IMR-90 (cell line): ENCODE results near the gene RAD21L1. TPM values are rescaled to one million over a fixed set of nuclear protein-coding genes. Genes with fewer than 3 reads are reported as not detected.
"Not testable (repeated sequence)": the region's sequence is repeated elsewhere in the genome, so short reads cannot be mapped to it uniquely, and the experiment has no call there.

Experiments
- ATAC-seq: fragments of 200-7000 bp; cut with Tn5 transposase; 2 replicates; pipeline ENCODE4 v1.9.1; 2020; ENCODE audit warnings: low read depth, mild to moderate bottlenecking, moderate library complexity
- BruUV-seq: library from RNA; stranded (reverse); fragments of 400-500 nt; replicated peaks from 2 replicates; lab custom pipeline; 2021; lab: Mats Ljungman, UMichigan
- CTCF ChIA-PET: fragments of 300-600 bp; formaldehyde crosslinking; extraction: SDS; loops from one replicate; lab custom pipeline; 2021; ENCODE audit warnings: antibody characterized with exemption; lab: Yijun Ruan, JAX
- POLR2A ChIA-PET: fragments of 300-600 bp; sonication (Branson Sonifier 250); formaldehyde crosslinking; loops from one replicate; lab custom pipeline; 2022; ENCODE audit warnings: antibody characterized with exemption; ENCODE audit not compliant: unreplicated experiment; lab: Charles Lee
- DNase-seq: peaks from one replicate; pipeline ENCODE4 v3.0.0; 2013
- H2AFZ ChIP-seq: replicated peaks from 2 replicates; pipeline ENCODE3; 2013; ENCODE audit warnings: low read length, mild to moderate bottlenecking; ENCODE audit not compliant: poor library complexity
- H2AK5ac ChIP-seq: 2 replicates; pipeline ENCODE4 v1.6.1; 2013; ENCODE audit warnings: low read depth, low read length, inconsistent platforms
- H2AK9ac ChIP-seq: replicated peaks from 2 replicates; pipeline ENCODE3; 2013; ENCODE audit warnings: mild to moderate bottlenecking, low read depth, low read length, moderate library complexity; ENCODE audit not compliant: poor library complexity
- H2BK120ac ChIP-seq: 2 replicates; pipeline ENCODE4 v1.6.1; 2013; ENCODE audit warnings: low read depth, low read length, inconsistent platforms
- H2BK15ac ChIP-seq: 3 replicates; pipeline ENCODE4 v1.6.1; 2013; ENCODE audit warnings: low read depth, low read length, inconsistent platforms
- H2BK20ac ChIP-seq: 2 replicates; pipeline ENCODE4 v1.6.1; 2013; ENCODE audit warnings: low read depth, mild to moderate bottlenecking, inconsistent platforms, low read length, moderate library complexity
- H2BK5ac ChIP-seq: 2 replicates; pipeline ENCODE4 v1.6.1; 2013; ENCODE audit warnings: mild to moderate bottlenecking, low read depth, low read length, inconsistent platforms; ENCODE audit not compliant: poor library complexity, severe bottlenecking
- H3K14ac ChIP-seq: replicated peaks from 2 replicates; pipeline ENCODE4 v1.6.1; 2013; ENCODE audit warnings: low read depth, low read length, inconsistent platforms
- H3K18ac ChIP-seq: 2 replicates; pipeline ENCODE4 v1.6.1; 2013; ENCODE audit warnings: low read depth, low read length, control low read depth
- H3K23ac ChIP-seq: 2 replicates; pipeline ENCODE4 v1.6.1; 2013; ENCODE audit warnings: low read depth, low read length, inconsistent platforms
- H3K27ac ChIP-seq: 2 replicates; pipeline ENCODE4 v1.5.1; 2013; ENCODE audit warnings: mild to moderate bottlenecking, control low read depth, low read length; ENCODE audit not compliant: insufficient read depth
- H3K27me3 ChIP-seq: 2 replicates; pipeline ENCODE4 v1.6.1; 2013; ENCODE audit warnings: low read length; ENCODE audit not compliant: control insufficient read depth, insufficient read depth
- H3K36me3 ChIP-seq: 2 replicates; pipeline ENCODE4 v1.6.1; 2013; ENCODE audit warnings: low read length, mixed read lengths; ENCODE audit not compliant: control insufficient read depth, insufficient read depth
- H3K4ac ChIP-seq: 2 replicates; pipeline ENCODE4 v1.6.1; 2013; ENCODE audit warnings: low read depth, low read length, inconsistent platforms
- H3K4me1 ChIP-seq: 2 replicates; pipeline ENCODE4 v1.6.1; 2013; ENCODE audit warnings: low read length, mixed read lengths; ENCODE audit not compliant: control insufficient read depth, insufficient read depth
- H3K4me2 ChIP-seq: 2 replicates; pipeline ENCODE4 v1.6.1; 2013; ENCODE audit warnings: low read depth, mild to moderate bottlenecking, control low read depth, low read length, moderate library complexity
- H3K4me3 ChIP-seq: 2 replicates; pipeline ENCODE4 v1.5.1; 2013; ENCODE audit warnings: low read depth, mild to moderate bottlenecking, control low read depth, low read length, moderate library complexity; ENCODE audit not compliant: insufficient read depth
- H3K56ac ChIP-seq: 2 replicates; pipeline ENCODE4 v1.6.1; 2013; ENCODE audit warnings: low read length, inconsistent platforms; ENCODE audit not compliant: insufficient read depth; ENCODE audit errors: extremely low read depth
- H3K79me1 ChIP-seq, 2 experiments: 2 replicates each; pipeline ENCODE4 v1.6.1; 2013; ENCODE audit warnings: low read length in 2 of 2, inconsistent platforms in 1 of 2, low read depth in 1 of 2
- H3K9ac ChIP-seq: 2 replicates; pipeline ENCODE4 v1.6.1; 2013; ENCODE audit warnings: low read depth, low read length, control low read depth
- H3K9me1 ChIP-seq: 2 replicates; pipeline ENCODE4 v1.6.1; 2013; ENCODE audit warnings: low read length, inconsistent platforms; ENCODE audit not compliant: insufficient read depth
- H3K9me3 ChIP-seq: 2 replicates; pipeline ENCODE4 v1.6.1; 2013; ENCODE audit warnings: low read length; ENCODE audit not compliant: control insufficient read depth, insufficient read depth
- H4K20me1 ChIP-seq: 2 replicates; pipeline ENCODE4 v1.6.1; 2013; ENCODE audit warnings: low read length, inconsistent platforms; ENCODE audit not compliant: insufficient read depth
- H4K5ac ChIP-seq: 2 replicates; pipeline ENCODE4 v1.6.1; 2013; ENCODE audit warnings: mild to moderate bottlenecking, low read depth, low read length, control low read depth
- H4K8ac ChIP-seq, 2 experiments: 2 replicates each; pipeline ENCODE4 v1.6.1; 2013; ENCODE audit warnings: low read depth in 2 of 2, low read length in 2 of 2, control low read depth in 1 of 2, inconsistent platforms in 1 of 2
- H4K91ac ChIP-seq: 2 replicates; pipeline ENCODE4 v1.6.1; 2013; ENCODE audit warnings: low read depth, low read length, inconsistent platforms; ENCODE audit not compliant: insufficient read depth
- WGBS, 2 experiments: methylation state at CpG; one replicate each; pipeline versions ENCODE4 v1.1.5 to v1.1.7; 2013; ENCODE audit warnings: missing lambda C conversion rate in 2 of 2; ENCODE audit not compliant: insufficient read length in 1 of 2; ENCODE audit errors: extremely low coverage in 2 of 2; 5-methylcytosine and 5-hydroxymethylcytosine counted together
- dilution Hi-C: fragments of 300-500 bp; cut with HindIII; formaldehyde crosslinking; loops from one replicate; pipeline ENCODE4 v1.14.3; 2018; ENCODE audit warnings: low sequenced_read_pairs; ENCODE audit not compliant: unreplicated experiment
- in situ Hi-C: fragments of 300-500 bp; cut with MboI; formaldehyde crosslinking; loops from 3 replicates; pipeline ENCODE4 v1.14.3; 2019; ENCODE audit warnings: low sequenced_read_pairs, inconsistent platforms, mixed read lengths
- intact Hi-C: fragments of 100-400 bp; cut with micrococcal nuclease; formaldehyde crosslinking; loops from 2 replicates; pipeline ENCODE4 v1.10.0; 2022
- polyA plus RNA-seq, 3 experiments: library from polyadenylated mRNA; depleted of rRNA; stranded (reverse); fragments of >200 nt; gene quantifications; 2 replicates each; pipeline ENCODE4 v1.2.3, GENCODE V29; 2012; ENCODE audit warnings: low replicate concordance in 1 of 3
- total RNA-seq: library from RNA; depleted of rRNA; stranded (reverse); fragments of >200 nt; gene quantifications from 2 replicates; pipeline ENCODE4 v1.2.3, GENCODE V29; 2012

RAD21L1 gene
- total and polyA plus RNA-seq, 2 of the 4 experiments (the other 2 are of a cell fraction), result not detected

DNA sequence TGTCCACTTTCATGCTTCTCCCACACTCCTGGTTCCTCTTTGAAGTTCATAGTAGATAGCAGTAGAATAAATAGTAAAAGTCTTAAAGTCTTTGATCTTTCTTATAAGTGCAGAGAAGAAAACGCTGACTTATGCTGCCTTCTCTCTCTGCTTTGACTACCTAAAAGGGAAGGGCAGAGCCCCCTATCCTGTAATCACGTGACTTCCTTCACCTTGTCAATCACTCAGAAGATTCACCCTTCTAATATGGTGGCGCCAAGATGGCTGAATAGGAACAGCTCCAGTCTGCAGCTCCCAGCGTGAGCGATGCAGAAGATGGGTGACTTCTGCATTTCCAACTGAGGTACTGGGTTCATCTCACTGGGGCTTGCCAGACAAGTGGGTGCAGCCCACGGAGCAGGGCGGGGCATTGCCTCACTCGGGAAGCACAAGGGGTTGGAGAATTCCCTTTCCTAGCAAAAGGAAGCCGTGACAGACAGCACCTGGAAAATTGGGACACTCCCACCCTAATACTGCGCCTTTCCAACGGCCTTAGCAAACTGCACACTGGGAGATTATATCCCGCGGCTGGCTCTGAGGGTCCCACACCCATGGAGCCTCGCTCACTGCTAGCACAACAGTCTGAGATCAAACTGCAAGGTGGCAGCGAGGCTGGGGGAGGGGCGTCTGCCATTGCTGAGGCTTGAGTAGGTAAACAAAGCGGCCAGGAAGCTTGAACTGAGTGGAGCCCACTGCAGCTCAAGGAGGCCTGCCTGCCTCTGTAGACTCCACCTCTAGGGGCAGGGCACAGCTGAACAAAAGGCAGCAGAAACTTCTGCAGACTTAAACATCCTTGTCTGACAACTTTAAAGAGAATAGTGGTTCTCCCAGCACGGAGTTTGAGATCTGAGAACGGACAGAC is 9.1 kb upstream of the RAD21L1 start:
- H3K56ac ChIP-seq, H3K23ac ChIP-seq, ATAC-seq, H3K18ac ChIP-seq, H3K14ac ChIP-seq, H2AK5ac ChIP-seq, H3K4me1 ChIP-seq, H2BK120ac ChIP-seq, H3K27ac ChIP-seq, H3K9me3 ChIP-seq, H4K8ac ChIP-seq, H2BK20ac ChIP-seq, H2AK9ac ChIP-seq, H3K9me1 ChIP-seq, H2BK5ac ChIP-seq, H4K20me1 ChIP-seq, H3K36me3 ChIP-seq, H2AFZ ChIP-seq, BruUV-seq, CTCF ChIA-PET, H2BK15ac ChIP-seq, DNase-seq, dilution Hi-C loops, POLR2A ChIA-PET, H4K91ac ChIP-seq, H4K5ac ChIP-seq, H3K4me3 ChIP-seq, H3K79me1 ChIP-seq, H3K4ac ChIP-seq, H3K9ac ChIP-seq, H3K4me2 ChIP-seq: not testable (repeated sequence)
- WGBS, 2 experiments, result 81% methylated on average over 6 of the region's 19 CpGs; no CpG with 5 or more reads in 1 of the 2 experiments
- intact Hi-C loops (loop anchor here (10.0 kb wide), 1 partner anchor 178 kb away; the partner anchor contains the start of gene FKBP1A), in situ Hi-C loops (loop anchor here (10.0 kb wide), 1 partner anchor 402 kb away; no protein-coding TSS in a partner anchor)
- H3K27me3 ChIP-seq, result peaks cover 14% of the 10 kb centered on the region

DNA sequence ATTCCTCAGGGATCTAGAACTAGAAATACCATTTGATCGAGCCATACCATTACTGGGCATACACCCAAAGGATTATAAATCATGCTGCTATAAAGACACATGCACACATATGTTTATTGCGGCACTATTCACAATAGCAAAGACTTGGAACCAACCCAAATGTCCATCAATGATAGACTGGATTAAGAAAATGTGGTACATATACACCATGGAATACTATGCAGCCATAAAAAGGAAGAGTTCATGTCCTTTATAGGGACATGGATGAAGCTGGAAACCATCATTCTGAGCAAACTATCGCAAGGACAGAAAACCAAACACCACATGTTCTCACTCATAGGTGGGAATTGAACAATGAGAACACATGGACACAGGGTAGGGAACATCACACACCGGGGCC is 3.1 kb upstream of the RAD21L1 start:
- H2BK120ac ChIP-seq, BruUV-seq, H3K4me1 ChIP-seq, H4K91ac ChIP-seq, H3K9me3 ChIP-seq, dilution Hi-C loops, H2BK15ac ChIP-seq, H3K4me3 ChIP-seq, in situ Hi-C loops, H3K14ac ChIP-seq, H4K8ac ChIP-seq, intact Hi-C loops, H2BK5ac ChIP-seq, H3K56ac ChIP-seq, POLR2A ChIA-PET, H3K23ac ChIP-seq, H2AK5ac ChIP-seq, H3K27ac ChIP-seq, DNase-seq, H4K20me1 ChIP-seq, H2AK9ac ChIP-seq, H3K18ac ChIP-seq, H3K36me3 ChIP-seq, H3K79me1 ChIP-seq, H4K5ac ChIP-seq, H2BK20ac ChIP-seq, H3K9ac ChIP-seq, H3K27me3 ChIP-seq, H2AFZ ChIP-seq, H3K9me1 ChIP-seq, CTCF ChIA-PET, H3K4ac ChIP-seq, H3K4me2 ChIP-seq, ATAC-seq: not testable (repeated sequence)
- WGBS, 2 experiments, result no CpG with 5 or more reads among the region's 4 CpGs
